ENCODE data around the gene ARCN1. TPM values are rescaled to one million over a fixed set of nuclear protein-coding genes. Genes with fewer than 3 reads are reported as not detected.

ARCN1 gene
- total and polyA plus RNA-seq, 4 experiments from 2014 or later, result 133 to 168 (median 145) TPM

DNA sequence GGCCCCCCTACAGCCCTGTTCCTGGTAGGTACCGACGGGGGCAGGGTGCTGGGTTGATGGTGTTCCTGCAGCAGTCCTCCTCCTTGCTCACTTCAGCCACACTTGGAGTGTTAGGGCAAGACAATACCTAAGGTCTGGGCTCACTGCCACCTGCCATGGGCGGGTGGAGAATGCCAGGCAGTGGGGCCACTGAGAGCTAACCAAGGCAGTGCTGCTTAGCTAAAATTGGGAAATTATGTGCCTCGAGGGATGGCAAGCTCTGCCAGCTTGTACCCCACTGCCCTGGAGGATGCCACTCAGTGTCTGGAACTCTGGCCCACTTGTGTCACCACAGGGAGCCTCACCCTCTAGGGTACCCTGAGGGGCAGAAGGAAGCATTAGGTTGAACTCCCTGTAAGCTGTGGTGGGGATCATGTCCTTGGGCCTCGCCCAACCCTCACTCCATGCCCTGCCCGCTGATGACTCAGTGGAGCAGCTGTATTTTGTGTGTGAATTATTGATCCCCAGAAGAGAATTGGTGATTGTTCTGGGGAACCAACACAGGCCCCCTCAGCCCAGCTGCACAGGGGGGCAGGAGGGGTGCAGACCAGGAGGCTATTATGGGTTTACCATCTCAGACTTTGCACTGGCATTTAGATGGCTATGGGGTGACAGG, 53.0 kb downstream of the ARCN1 start:
- no peak overlapping the region for H3K27ac ChIP-seq (ENCODE audit: low read depth, low read length)
- H3K36me3 ChIP-seq (ENCODE audit: insufficient read depth, low read length), result no peaks in the 10 kb centered on the region
- Mint-ChIP-seq H3K4me3 (no peak overlapping the region), H3K9me3 (no peaks in the 10 kb centered on the region), H3K36me3 (no peaks in the 10 kb centered on the region), H3K27ac (no peak overlapping the region), H3K27me3 (peaks cover 5 to 7% of the 10 kb centered on the region in 2 donors), H3K4me1 (peaks cover 5 to 13% (median 6%) of the 10 kb centered on the region in 4 donors)
- H3K4me1 ChIP-seq (ENCODE audit: insufficient read depth, low read length), result peaks cover 13% of the 10 kb centered on the region
- intact Hi-C loops (cut with micrococcal nuclease), result no loop called here
- ChIA-PET CTCF (ENCODE audit: partially characterized antibody) (no interaction called here), POLR2A (ENCODE audit: partially characterized antibody) (no interaction called here)
- DNase-seq, result no peak
- no peak overlapping the region for H3K4me3 ChIP-seq (ENCODE audit: low read length in 2 of 2)
- no peaks in the 10 kb centered on the region for H3K9me3 ChIP-seq (ENCODE audit: control insufficient read depth in 1 of 2, low read length in 2 of 2)
- peaks cover 6% of the 10 kb centered on the region for H3K27me3 ChIP-seq (ENCODE audit: insufficient read depth, low read length)

DNA sequence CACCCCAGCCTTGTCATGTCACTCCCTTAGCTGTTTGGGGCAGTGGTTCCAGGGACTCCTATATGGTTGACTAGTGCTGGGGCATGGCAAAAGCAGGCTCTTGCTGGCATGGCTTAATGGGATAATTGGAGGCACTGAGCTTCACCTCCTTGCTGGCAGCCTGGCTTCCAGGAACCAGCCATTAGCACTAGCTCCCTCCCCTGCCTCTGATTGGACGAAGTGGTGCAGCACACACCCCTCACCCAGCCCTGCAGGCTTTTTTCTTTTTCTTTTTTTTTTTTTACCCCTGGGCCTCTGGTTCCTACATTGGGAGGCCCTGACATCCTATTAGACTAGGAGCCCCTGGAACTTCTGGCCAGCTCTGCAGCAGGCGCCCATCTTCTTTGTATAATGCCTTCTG, 53.8 kb downstream of the ARCN1 start:
- no peak for DNase-seq
- Histone ChIP-seq H3K4me1 (ENCODE audit: insufficient read depth, low read length) (peaks cover 7% of the 10 kb centered on the region), H3K9me3 (ENCODE audit: control insufficient read depth in 1 of 2, low read length in 2 of 2) (no peaks in the 10 kb centered on the region), H3K27ac (ENCODE audit: low read depth, low read length) (no peak overlapping the region), H3K27me3 (ENCODE audit: insufficient read depth, low read length) (peaks cover under 1% of the 10 kb centered on the region), H3K4me3 (ENCODE audit: low read length in 2 of 2) (no peak overlapping the region), H3K36me3 (ENCODE audit: insufficient read depth, low read length) (no peaks in the 10 kb centered on the region)
- H3K4me3 Mint-ChIP-seq, result no peak overlapping the region
- H3K36me3 Mint-ChIP-seq, result no peaks in the 10 kb centered on the region
- ChIA-PET POLR2A (ENCODE audit: partially characterized antibody) (no interaction called here), CTCF (ENCODE audit: partially characterized antibody) (interaction anchor here (1.1 kb wide), 1 partner anchor 12 kb away, joined by 3 read pairs; no protein-coding TSS in a partner anchor)
- peaks cover 1 to 6% (median 4%) of the 10 kb centered on the region in 4 donors for H3K4me1 Mint-ChIP-seq
- H3K27ac Mint-ChIP-seq, result no peak overlapping the region
- no peaks in the 10 kb centered on the region for H3K9me3 Mint-ChIP-seq
- peaks cover 5 to 6% of the 10 kb centered on the region in 2 donors for H3K27me3 Mint-ChIP-seq
- intact Hi-C loops (cut with micrococcal nuclease), result no loop called here

DNA sequence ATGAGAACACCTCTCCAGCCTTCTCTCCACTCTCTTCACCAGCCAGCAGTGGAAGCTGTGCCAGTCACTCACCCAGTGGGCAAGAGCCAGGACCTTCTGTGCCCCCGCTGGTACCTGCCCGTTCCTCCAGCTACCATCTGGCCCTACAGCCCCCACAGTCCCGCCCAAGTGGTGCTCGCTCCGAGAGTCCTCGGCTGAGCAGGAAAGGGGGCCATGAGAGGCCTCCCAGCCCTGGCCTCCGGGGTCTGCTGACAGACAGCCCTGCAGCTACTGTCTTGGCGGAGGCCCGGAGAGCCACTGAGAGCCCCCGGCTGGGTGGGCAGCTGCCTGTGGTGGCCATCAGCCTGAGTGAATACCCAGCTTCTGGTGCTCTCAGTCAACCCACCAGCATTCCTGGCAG, 55.4 kb downstream of the ARCN1 start:
- Mint-ChIP-seq H3K27me3 (no peaks in the 10 kb centered on the region), H3K4me1 (no peaks in the 10 kb centered on the region), H3K36me3 (no peaks in the 10 kb centered on the region), H3K9me3 (no peaks in the 10 kb centered on the region), H3K4me3 (no peak overlapping the region), H3K27ac (no peak overlapping the region)
- no peak overlapping the region for H3K27ac ChIP-seq (ENCODE audit: low read depth, low read length)
- intact Hi-C loops (cut with micrococcal nuclease), result no loop called here
- no peak overlapping the region for H3K4me3 ChIP-seq (ENCODE audit: low read length in 2 of 2)
- CTCF ChIA-PET (ENCODE audit: partially characterized antibody), result interaction anchor here (1.1 kb wide), 1 partner anchor 16 kb away, joined by 3 read pairs; no protein-coding TSS in a partner anchor
- no peaks in the 10 kb centered on the region for H3K27me3 ChIP-seq (ENCODE audit: insufficient read depth, low read length)
- no peaks in the 10 kb centered on the region for H3K9me3 ChIP-seq (ENCODE audit: control insufficient read depth in 1 of 2, low read length in 2 of 2)
- no peaks in the 10 kb centered on the region for H3K36me3 ChIP-seq (ENCODE audit: insufficient read depth, low read length)
- POLR2A ChIA-PET (ENCODE audit: partially characterized antibody), result no interaction called here
- no peaks in the 10 kb centered on the region for H3K4me1 ChIP-seq (ENCODE audit: insufficient read depth, low read length)
- no peak for DNase-seq

DNA sequence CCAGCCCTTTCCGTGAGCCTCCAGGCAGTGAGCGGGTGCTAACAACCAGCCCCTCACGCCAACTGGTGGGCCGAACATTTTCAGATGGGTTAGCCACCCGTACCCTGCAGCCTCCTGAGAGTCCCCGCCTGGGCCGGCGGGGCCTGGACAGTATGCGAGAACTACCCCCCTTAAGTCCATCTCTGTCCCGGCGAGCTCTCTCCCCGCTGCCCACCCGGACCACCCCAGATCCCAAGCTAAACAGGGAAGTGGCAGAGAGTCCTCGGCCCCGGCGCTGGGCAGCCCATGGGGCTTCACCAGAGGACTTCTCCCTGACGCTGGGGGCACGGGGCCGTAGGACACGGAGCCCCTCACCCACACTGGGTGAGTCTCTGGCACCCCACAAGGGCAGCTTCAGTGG, 55.8 kb downstream of the ARCN1 start:
- ChIA-PET POLR2A (ENCODE audit: partially characterized antibody) (no interaction called here), CTCF (ENCODE audit: partially characterized antibody) (no interaction called here)
- Mint-ChIP-seq H3K27ac (no peak overlapping the region), H3K9me3 (no peaks in the 10 kb centered on the region), H3K27me3 (no peaks in the 10 kb centered on the region), H3K36me3 (no peaks in the 10 kb centered on the region), H3K4me3 (no peak overlapping the region), H3K4me1 (no peaks in the 10 kb centered on the region)
- H3K4me3 ChIP-seq (ENCODE audit: low read length in 2 of 2), result no peak overlapping the region
- DNase-seq, result no peak
- H3K36me3 ChIP-seq (ENCODE audit: insufficient read depth, low read length), result no peaks in the 10 kb centered on the region
- H3K4me1 ChIP-seq (ENCODE audit: insufficient read depth, low read length), result no peaks in the 10 kb centered on the region
- no peak overlapping the region for H3K27ac ChIP-seq (ENCODE audit: low read depth, low read length)
- intact Hi-C loops (cut with micrococcal nuclease), result no loop called here
- no peaks in the 10 kb centered on the region for H3K27me3 ChIP-seq (ENCODE audit: insufficient read depth, low read length)
- no peaks in the 10 kb centered on the region for H3K9me3 ChIP-seq (ENCODE audit: control insufficient read depth in 1 of 2, low read length in 2 of 2)

DNA sequence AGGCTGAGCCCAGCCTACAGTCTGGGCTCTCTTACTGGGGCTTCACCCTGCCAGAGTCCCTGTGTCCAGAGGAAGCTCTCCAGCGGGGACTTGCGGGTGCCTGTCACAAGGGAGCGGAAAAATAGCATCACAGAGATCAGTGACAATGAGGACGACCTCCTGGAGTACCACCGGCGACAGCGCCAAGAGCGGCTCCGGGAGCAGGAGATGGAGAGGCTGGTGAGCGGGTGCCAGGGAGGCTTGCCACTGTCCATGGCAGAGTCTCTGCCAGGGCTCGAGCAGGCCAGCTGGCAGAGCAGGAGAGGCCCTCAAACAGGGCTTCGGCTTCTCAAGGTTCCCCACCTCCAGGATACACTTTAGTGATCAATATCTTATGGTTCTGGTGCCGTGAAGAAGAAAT, 56.2 kb downstream of the ARCN1 start:
- POLR2A ChIA-PET (ENCODE audit: partially characterized antibody), result no interaction called here
- no peaks in the 10 kb centered on the region for H3K36me3 ChIP-seq (ENCODE audit: insufficient read depth, low read length)

DNA sequence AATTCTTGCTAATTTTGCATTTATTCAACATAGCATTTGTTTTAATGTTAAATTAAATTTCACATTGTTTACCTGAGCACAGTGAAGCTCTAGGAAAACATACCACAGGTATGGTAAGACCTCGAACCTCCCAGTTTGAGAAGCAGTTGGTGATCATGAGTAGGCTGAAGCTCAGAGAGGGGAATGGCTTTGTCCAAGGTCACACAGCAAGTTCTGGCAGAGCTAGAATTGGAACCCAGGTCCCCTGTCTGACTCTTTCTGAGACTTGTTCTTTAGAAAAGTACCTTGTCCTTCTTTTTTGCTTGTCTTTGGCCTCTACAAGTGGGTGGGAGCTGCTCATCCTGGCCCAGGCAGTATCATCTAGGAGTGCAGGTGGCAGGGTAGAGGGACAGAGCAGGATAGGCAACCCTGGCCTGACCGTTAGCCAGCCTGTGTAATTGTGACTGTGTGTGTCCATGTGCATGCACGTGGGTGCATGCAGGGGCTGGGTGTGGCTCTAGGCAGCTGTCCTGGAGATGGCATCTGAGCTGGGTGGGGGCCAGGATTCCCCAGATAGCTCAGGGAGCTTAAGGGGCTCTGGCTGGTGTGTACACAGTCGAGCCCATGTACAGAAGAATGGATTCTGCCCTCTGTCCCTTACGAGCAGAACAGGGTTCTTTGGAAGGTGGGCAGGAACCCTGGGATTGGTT, 56.8 kb downstream of the ARCN1 start:
- POLR2A ChIA-PET (ENCODE audit: partially characterized antibody), result no interaction called here
- CTCF ChIA-PET (ENCODE audit: partially characterized antibody), result no interaction called here

More for the DNA sequence above, 56.2 kb downstream of the ARCN1 start:
- Mint-ChIP-seq H3K4me3 (no peak overlapping the region), H3K27me3 (no peaks in the 10 kb centered on the region), H3K27ac (no peak overlapping the region), H3K36me3 (no peaks in the 10 kb centered on the region), H3K4me1 (no peaks in the 10 kb centered on the region), H3K9me3 (no peaks in the 10 kb centered on the region)
- Histone ChIP-seq H3K27ac (ENCODE audit: low read depth, low read length) (no peak overlapping the region), H3K9me3 (ENCODE audit: control insufficient read depth in 1 of 2, low read length in 2 of 2) (no peaks in the 10 kb centered on the region), H3K4me1 (ENCODE audit: insufficient read depth, low read length) (no peaks in the 10 kb centered on the region), H3K4me3 (ENCODE audit: low read length in 2 of 2) (no peak overlapping the region), H3K27me3 (ENCODE audit: insufficient read depth, low read length) (no peaks in the 10 kb centered on the region)
- no peak for DNase-seq
- intact Hi-C loops (cut with micrococcal nuclease), result no loop called here
- CTCF ChIA-PET (ENCODE audit: partially characterized antibody), result no interaction called here

DNA sequence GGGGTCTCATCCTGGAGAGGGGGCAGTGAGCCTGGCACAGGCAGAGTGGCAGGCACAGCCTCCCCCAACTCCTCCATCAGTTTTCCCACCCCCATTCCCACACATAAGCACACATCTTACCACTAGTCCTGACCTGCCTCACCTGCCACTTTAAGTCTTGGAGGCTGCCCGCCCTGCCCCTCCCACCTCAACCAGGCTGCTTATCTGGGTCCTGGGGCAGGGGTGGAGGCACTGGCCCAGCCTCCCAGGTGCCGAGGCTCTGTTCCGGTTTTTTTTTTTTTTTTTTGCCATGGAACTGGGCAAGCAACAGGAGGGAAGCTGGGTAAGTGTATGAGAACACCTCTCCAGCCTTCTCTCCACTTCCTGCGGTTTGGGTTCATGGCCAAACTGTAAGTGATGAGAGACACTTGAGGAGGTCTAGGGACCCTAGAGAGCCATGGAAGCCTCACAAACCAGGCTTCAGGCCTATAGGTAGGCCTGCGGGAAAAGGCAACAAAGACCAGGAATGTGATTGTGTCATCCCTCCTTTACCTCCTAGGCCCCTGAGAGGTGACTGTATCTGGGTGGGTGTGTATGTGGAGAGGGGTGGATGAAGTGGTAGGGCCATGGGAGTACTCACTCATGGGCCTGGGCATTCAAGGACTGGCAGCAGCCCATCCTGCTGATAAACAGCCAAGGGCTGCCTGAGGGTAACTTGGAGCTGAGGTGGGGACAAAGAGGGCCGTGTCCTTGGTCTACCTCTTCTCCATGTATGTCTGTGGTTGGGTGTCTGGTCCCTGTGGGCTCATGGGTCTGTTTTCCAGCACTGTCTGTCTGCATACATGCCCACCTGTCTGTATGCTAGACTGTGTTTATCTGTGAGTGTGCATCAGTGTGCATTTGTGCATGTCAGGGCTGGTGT, 57.8 kb downstream of the ARCN1 start:
- Mint-ChIP-seq H3K9me3 (no peaks in the 10 kb centered on the region), H3K27ac (no peak overlapping the region)
- no peaks in the 10 kb centered on the region for H3K36me3 ChIP-seq (ENCODE audit: insufficient read depth, low read length)

More for the DNA sequence above, 56.8 kb downstream of the ARCN1 start:
- no peaks in the 10 kb centered on the region for H3K4me1 Mint-ChIP-seq
- Histone ChIP-seq H3K9me3 (ENCODE audit: control insufficient read depth in 1 of 2, low read length in 2 of 2) (no peaks in the 10 kb centered on the region), H3K4me3 (ENCODE audit: low read length in 2 of 2) (no peak overlapping the region), H3K4me1 (ENCODE audit: insufficient read depth, low read length) (no peaks in the 10 kb centered on the region), H3K27me3 (ENCODE audit: insufficient read depth, low read length) (no peaks in the 10 kb centered on the region), H3K36me3 (ENCODE audit: insufficient read depth, low read length) (no peaks in the 10 kb centered on the region), H3K27ac (ENCODE audit: low read depth, low read length) (no peak overlapping the region)
- H3K9me3 Mint-ChIP-seq, result no peaks in the 10 kb centered on the region
- no peaks in the 10 kb centered on the region for H3K27me3 Mint-ChIP-seq
- no peak for DNase-seq
- intact Hi-C loops (cut with micrococcal nuclease), result no loop called here
- H3K27ac Mint-ChIP-seq, result peak overlapping the region in 1 of 7 donors; percentile 31
- no peak overlapping the region for H3K4me3 Mint-ChIP-seq
- no peaks in the 10 kb centered on the region for H3K36me3 Mint-ChIP-seq

More for the DNA sequence above, 57.8 kb downstream of the ARCN1 start:
- no peak for DNase-seq
- no peak overlapping the region for H3K27ac ChIP-seq (ENCODE audit: low read depth, low read length)
- H3K4me3 Mint-ChIP-seq, result no peak overlapping the region
- intact Hi-C loops (cut with micrococcal nuclease), result no loop called here
- CTCF ChIA-PET (ENCODE audit: partially characterized antibody), result no interaction called here
- H3K4me3 ChIP-seq (ENCODE audit: low read length in 2 of 2), result no peak overlapping the region
- no peaks in the 10 kb centered on the region for H3K27me3 ChIP-seq (ENCODE audit: insufficient read depth, low read length)
- no peaks in the 10 kb centered on the region for H3K27me3 Mint-ChIP-seq
- H3K4me1 ChIP-seq (ENCODE audit: insufficient read depth, low read length), result no peaks in the 10 kb centered on the region
- no peaks in the 10 kb centered on the region for H3K36me3 Mint-ChIP-seq
- H3K9me3 ChIP-seq (ENCODE audit: control insufficient read depth in 1 of 2, low read length in 2 of 2), result no peaks in the 10 kb centered on the region
- no peaks in the 10 kb centered on the region for H3K4me1 Mint-ChIP-seq
- POLR2A ChIA-PET (ENCODE audit: partially characterized antibody), result no interaction called here

Data from CD4-positive, alpha-beta memory T cell (primary cell).